Measurements from ENCODE around the gene METTL22. TPM values are rescaled to one million over a fixed set of nuclear protein-coding genes. Genes with fewer than 3 reads are reported as not detected.

METTL22 gene
- total RNA-seq, 4 donors from 2014 or later = 30.0 to 71.0 (median 53.9) TPM

- Histone ChIP-seq H3K27me3 (no peaks in the 10 kb centered on the region), H3K27ac (no peak overlapping the region), H3K9me3 (no peaks in the 10 kb centered on the region), H3K4me1 (no peaks in the 10 kb centered on the region), H3K36me3 (no peaks in the 10 kb centered on the region), H3K4me3 (no peak overlapping the region)
- DNase-seq = no peak
- in situ Hi-C loops (cut with MboI; ENCODE audit: low pct_ligation_motif_present in 1 of 4, low pct_unique_long_range_greater_than_20kb in 1 of 4, low sequenced_read_pairs in 3 of 4) = loop anchor here in 3 of 4 donors (25.0 kb wide), 3 partner anchors 231 to 481 kb away; partner anchors contain the start of gene LITAFD (in 1 of the 3)
- TF ChIP-seq EP300 (IDR thresholded peaks at IDR 0.05; ENCODE audit: low read depth) (no peak), CTCF (IDR thresholded peaks at IDR 0.05) (no peak), POLR2AphosphoS5 (IDR thresholded peaks at IDR 0.05) (no peak), POLR2A (IDR thresholded peaks at IDR 0.05) (no peak)
- intact Hi-C loops (cut with DNase I; ENCODE audit: low total_unique reads) = no loop called here
- 50 to 60% methylated on average over 1 to 3 of the region's 3 CpGs for WGBS, 2 donors (ENCODE audit: low coverage in 1 of 2)
Observed at GRCh38 chr16:8656376-8656775, 34.9 kb downstream of the METTL22 start.

GRCh38 chr16:8660841-8661301 lies 39.4 kb downstream of the METTL22 start:
- H3K4me3 ChIP-seq = no peak overlapping the region
- intact Hi-C loops (cut with DNase I; ENCODE audit: low total_unique reads) (no loop called here), in situ Hi-C loops (cut with MboI; ENCODE audit: low pct_ligation_motif_present in 1 of 4, low pct_unique_long_range_greater_than_20kb in 1 of 4, low sequenced_read_pairs in 3 of 4) (loop anchor here (10.0 to 25.0 kb wide), 5 partner anchors 214 to 476 kb away; partner anchors contain the start of gene LITAFD (in 3 of the 4))
- H3K9me3 ChIP-seq = no peaks in the 10 kb centered on the region
- H3K36me3 ChIP-seq = no peaks in the 10 kb centered on the region
- no peaks in the 10 kb centered on the region for H3K4me1 ChIP-seq
- no peak for TF ChIP-seq EP300 (IDR thresholded peaks at IDR 0.05; ENCODE audit: low read depth)
- no peak for TF ChIP-seq POLR2AphosphoS5 (IDR thresholded peaks at IDR 0.05)
- TF ChIP-seq POLR2A (IDR thresholded peaks at IDR 0.05) = no peak
- TF ChIP-seq CTCF (IDR thresholded peaks at IDR 0.05) = peak; percentile 50 to 82 (median 65)
- 13 to 19% methylated on average over 3 to 9 of the region's 13 CpGs for WGBS, 2 donors (ENCODE audit: low coverage in 1 of 2)
- H3K27ac ChIP-seq = no peak overlapping the region
- no peaks in the 10 kb centered on the region for H3K27me3 ChIP-seq
- DNase-seq = peak; percentile 73

- no peak for DNase-seq
- H3K36me3 ChIP-seq = no peaks in the 10 kb centered on the region
- intact Hi-C loops (cut with DNase I; ENCODE audit: low total_unique reads) = no loop called here
- in situ Hi-C loops (cut with MboI; ENCODE audit: low pct_ligation_motif_present in 1 of 4, low pct_unique_long_range_greater_than_20kb in 1 of 4, low sequenced_read_pairs in 3 of 4) = loop anchor here (10.0 to 25.0 kb wide), 5 partner anchors 213 to 476 kb away; partner anchors contain the start of gene LITAFD (in 3 of the 4)
- H3K27ac ChIP-seq = no peak overlapping the region
- no peaks in the 10 kb centered on the region for H3K27me3 ChIP-seq
- H3K4me1 ChIP-seq = no peaks in the 10 kb centered on the region
- H3K9me3 ChIP-seq = no peaks in the 10 kb centered on the region
- no peak for TF ChIP-seq POLR2A (IDR thresholded peaks at IDR 0.05)
- no peak for TF ChIP-seq EP300 (IDR thresholded peaks at IDR 0.05; ENCODE audit: low read depth)
- WGBS, 2 donors (ENCODE audit: low coverage in 1 of 2) = 29 to 71% methylated on average over 2 to 5 of the region's 5 CpGs
- no peak overlapping the region for H3K4me3 ChIP-seq
Observed at GRCh38 chr16:8661703-8662102, 40.2 kb downstream of the METTL22 start.

- no peak overlapping the region for H3K4me3 ChIP-seq
- in situ Hi-C loops (cut with MboI; ENCODE audit: low pct_ligation_motif_present in 1 of 4, low pct_unique_long_range_greater_than_20kb in 1 of 4, low sequenced_read_pairs in 3 of 4) = loop anchor here (10.0 to 25.0 kb wide), 5 partner anchors 211 to 474 kb away; partner anchors contain the start of gene LITAFD (in 3 of the 4)
- TF ChIP-seq POLR2AphosphoS5 (IDR thresholded peaks at IDR 0.05) (no peak), EP300 (IDR thresholded peaks at IDR 0.05; ENCODE audit: low read depth) (no peak), CTCF (IDR thresholded peaks at IDR 0.05) (no peak), POLR2A (IDR thresholded peaks at IDR 0.05) (no peak)
- intact Hi-C loops (cut with DNase I; ENCODE audit: low total_unique reads) = no loop called here
- WGBS, 2 donors (ENCODE audit: low coverage in 1 of 2) = 80 to 86% methylated on average over 7 to 9 of the region's 9 CpGs
- H3K36me3 ChIP-seq = no peaks in the 10 kb centered on the region
- no peaks in the 10 kb centered on the region for H3K27me3 ChIP-seq
- no peak for DNase-seq
- H3K4me1 ChIP-seq = no peaks in the 10 kb centered on the region
- H3K9me3 ChIP-seq = no peaks in the 10 kb centered on the region
- no peak overlapping the region for H3K27ac ChIP-seq
Observed at GRCh38 chr16:8663192-8664089, 41.9 kb downstream of the METTL22 start.

Data from transverse colon (tissue), 4 donors.